HG03280 (cell line): ENCODE measurements around the gene TXNRD1.
"Not testable (repeated sequence)": the region's sequence is repeated elsewhere in the genome, so short reads cannot be mapped to it uniquely, and the experiment has no call there.

Experiments
- ATAC-seq: cut with Tn5 transposase; IDR thresholded peaks from one replicate; pipeline ENCODE4 v1.9.1; 2021; ENCODE audit warnings: mild to moderate bottlenecking, moderate library complexity; ENCODE audit not compliant: unreplicated experiment

The TXNRD1 gene

GRCh38 chr12:104360983-104361707, 145.6 kb downstream of the TXNRD1 start:
- no peak for ATAC-seq

- no peak for ATAC-seq
Measured at GRCh38 chr12:104365921-104366410, 150.4 kb downstream of the TXNRD1 start.

GRCh38 chr12:104369708-104370107, 154.1 kb downstream of the TXNRD1 start:
- no peak for ATAC-seq

GRCh38 chr12:104371043-104371870, 155.7 kb downstream of the TXNRD1 start:
- ATAC-seq, result no peak

GRCh38 chr12:104372061-104372720, 156.6 kb downstream of the TXNRD1 start:
- no peak for ATAC-seq

GRCh38 chr12:104372721-104373335, 157.2 kb downstream of the TXNRD1 start:
- ATAC-seq, result no peak

GRCh38 chr12:104374071-104374470, 158.5 kb downstream of the TXNRD1 start:
- no peak for ATAC-seq

- ATAC-seq, result no peak
Measured at GRCh38 chr12:104374806-104375205, 159.2 kb downstream of the TXNRD1 start.

- no peak for ATAC-seq
Measured at GRCh38 chr12:104375775-104376174, 160.2 kb downstream of the TXNRD1 start.

- no peak for ATAC-seq
Measured at GRCh38 chr12:104376650-104377513, 161.3 kb downstream of the TXNRD1 start.

- no peak for ATAC-seq
Measured at GRCh38 chr12:104377514-104377812, 161.9 kb downstream of the TXNRD1 start.

- ATAC-seq, result no peak
Measured at GRCh38 chr12:104378427-104378826, 162.8 kb downstream of the TXNRD1 start.

GRCh38 chr12:104381341-104381730, 165.8 kb downstream of the TXNRD1 start:
- no peak for ATAC-seq

GRCh38 chr12:104381731-104382480, 166.3 kb downstream of the TXNRD1 start:
- peak; percentile 76 for ATAC-seq

GRCh38 chr12:104384141-104384880, 168.7 kb downstream of the TXNRD1 start:
- no peak for ATAC-seq

- no peak for ATAC-seq
Measured at GRCh38 chr12:104385510-104385909, 169.9 kb downstream of the TXNRD1 start.

- ATAC-seq, result no peak
Measured at GRCh38 chr12:104386461-104386860, 170.9 kb downstream of the TXNRD1 start.

- no peak for ATAC-seq
Measured at GRCh38 chr12:104387190-104387589, 171.6 kb downstream of the TXNRD1 start.

GRCh38 chr12:104394086-104394485, 178.5 kb downstream of the TXNRD1 start:
- ATAC-seq, result not testable (repeated sequence)
